IMR-90 (cell line): Measurements from ENCODE around the gene DSN1. TPM values are rescaled to one million over a fixed set of nuclear protein-coding genes. Genes with fewer than 3 reads are reported as not detected.

Experiments used
- ATAC-seq: fragments of 200-7000 bp; cut with Tn5 transposase; 2 replicates; pipeline ENCODE4 v1.9.1; 2020; ENCODE audit warnings: low read depth, mild to moderate bottlenecking, moderate library complexity
- BruUV-seq: library from RNA; stranded (reverse); fragments of 400-500 nt; replicated peaks from 2 replicates; lab custom pipeline; 2021; lab: Mats Ljungman, UMichigan
- CTCF ChIA-PET: fragments of 300-600 bp; formaldehyde crosslinking; extraction: SDS; loops from one replicate; lab custom pipeline; 2021; ENCODE audit warnings: antibody characterized with exemption; lab: Yijun Ruan, JAX
- POLR2A ChIA-PET: fragments of 300-600 bp; sonication (Branson Sonifier 250); formaldehyde crosslinking; loops from one replicate; lab custom pipeline; 2022; ENCODE audit warnings: antibody characterized with exemption; ENCODE audit not compliant: unreplicated experiment; lab: Charles Lee
- DNase-seq: peaks from one replicate; pipeline ENCODE4 v3.0.0; 2013
- H2AFZ ChIP-seq: replicated peaks from 2 replicates; pipeline ENCODE3; 2013; ENCODE audit warnings: low read length, mild to moderate bottlenecking; ENCODE audit not compliant: poor library complexity
- H2AK5ac ChIP-seq: 2 replicates; pipeline ENCODE4 v1.6.1; 2013; ENCODE audit warnings: low read depth, low read length, inconsistent platforms
- H2AK9ac ChIP-seq: replicated peaks from 2 replicates; pipeline ENCODE3; 2013; ENCODE audit warnings: mild to moderate bottlenecking, low read depth, low read length, moderate library complexity; ENCODE audit not compliant: poor library complexity
- H2BK120ac ChIP-seq: 2 replicates; pipeline ENCODE4 v1.6.1; 2013; ENCODE audit warnings: low read depth, low read length, inconsistent platforms
- H2BK15ac ChIP-seq: 3 replicates; pipeline ENCODE4 v1.6.1; 2013; ENCODE audit warnings: low read depth, low read length, inconsistent platforms
- H2BK20ac ChIP-seq: 2 replicates; pipeline ENCODE4 v1.6.1; 2013; ENCODE audit warnings: low read depth, mild to moderate bottlenecking, inconsistent platforms, low read length, moderate library complexity
- H2BK5ac ChIP-seq: 2 replicates; pipeline ENCODE4 v1.6.1; 2013; ENCODE audit warnings: mild to moderate bottlenecking, low read depth, low read length, inconsistent platforms; ENCODE audit not compliant: poor library complexity, severe bottlenecking
- H3K14ac ChIP-seq: replicated peaks from 2 replicates; pipeline ENCODE4 v1.6.1; 2013; ENCODE audit warnings: low read depth, low read length, inconsistent platforms
- H3K18ac ChIP-seq: 2 replicates; pipeline ENCODE4 v1.6.1; 2013; ENCODE audit warnings: low read depth, low read length, control low read depth
- H3K23ac ChIP-seq: 2 replicates; pipeline ENCODE4 v1.6.1; 2013; ENCODE audit warnings: low read depth, low read length, inconsistent platforms
- H3K27ac ChIP-seq: 2 replicates; pipeline ENCODE4 v1.5.1; 2013; ENCODE audit warnings: mild to moderate bottlenecking, control low read depth, low read length; ENCODE audit not compliant: insufficient read depth
- H3K27me3 ChIP-seq: 2 replicates; pipeline ENCODE4 v1.6.1; 2013; ENCODE audit warnings: low read length; ENCODE audit not compliant: control insufficient read depth, insufficient read depth
- H3K36me3 ChIP-seq: 2 replicates; pipeline ENCODE4 v1.6.1; 2013; ENCODE audit warnings: low read length, mixed read lengths; ENCODE audit not compliant: control insufficient read depth, insufficient read depth
- H3K4ac ChIP-seq: 2 replicates; pipeline ENCODE4 v1.6.1; 2013; ENCODE audit warnings: low read depth, low read length, inconsistent platforms
- H3K4me1 ChIP-seq: 2 replicates; pipeline ENCODE4 v1.6.1; 2013; ENCODE audit warnings: low read length, mixed read lengths; ENCODE audit not compliant: control insufficient read depth, insufficient read depth
- H3K4me2 ChIP-seq: 2 replicates; pipeline ENCODE4 v1.6.1; 2013; ENCODE audit warnings: low read depth, mild to moderate bottlenecking, control low read depth, low read length, moderate library complexity
- H3K4me3 ChIP-seq: 2 replicates; pipeline ENCODE4 v1.5.1; 2013; ENCODE audit warnings: low read depth, mild to moderate bottlenecking, control low read depth, low read length, moderate library complexity; ENCODE audit not compliant: insufficient read depth
- H3K56ac ChIP-seq: 2 replicates; pipeline ENCODE4 v1.6.1; 2013; ENCODE audit warnings: low read length, inconsistent platforms; ENCODE audit not compliant: insufficient read depth; ENCODE audit errors: extremely low read depth
- H3K79me1 ChIP-seq, 2 experiments: 2 replicates each; pipeline ENCODE4 v1.6.1; 2013; ENCODE audit warnings: low read length in 2 of 2, inconsistent platforms in 1 of 2, low read depth in 1 of 2
- H3K9ac ChIP-seq: 2 replicates; pipeline ENCODE4 v1.6.1; 2013; ENCODE audit warnings: low read depth, low read length, control low read depth
- H3K9me1 ChIP-seq: 2 replicates; pipeline ENCODE4 v1.6.1; 2013; ENCODE audit warnings: low read length, inconsistent platforms; ENCODE audit not compliant: insufficient read depth
- H3K9me3 ChIP-seq: 2 replicates; pipeline ENCODE4 v1.6.1; 2013; ENCODE audit warnings: low read length; ENCODE audit not compliant: control insufficient read depth, insufficient read depth
- H4K20me1 ChIP-seq: 2 replicates; pipeline ENCODE4 v1.6.1; 2013; ENCODE audit warnings: low read length, inconsistent platforms; ENCODE audit not compliant: insufficient read depth
- H4K5ac ChIP-seq: 2 replicates; pipeline ENCODE4 v1.6.1; 2013; ENCODE audit warnings: mild to moderate bottlenecking, low read depth, low read length, control low read depth
- H4K8ac ChIP-seq, 2 experiments: 2 replicates each; pipeline ENCODE4 v1.6.1; 2013; ENCODE audit warnings: low read depth in 2 of 2, low read length in 2 of 2, control low read depth in 1 of 2, inconsistent platforms in 1 of 2
- H4K91ac ChIP-seq: 2 replicates; pipeline ENCODE4 v1.6.1; 2013; ENCODE audit warnings: low read depth, low read length, inconsistent platforms; ENCODE audit not compliant: insufficient read depth
- BHLHE40 ChIP-seq: fragments of 150-350 bp; IDR thresholded peaks from 2 replicates; pipeline ENCODE4 v1.6.1; 2016; ENCODE audit warnings: mild to moderate bottlenecking, low read depth, low read length
- CEBPB ChIP-seq: IDR thresholded peaks from 2 replicates; pipeline ENCODE4 v1.6.1; 2012; ENCODE audit warnings: low read depth, low read length, improper control_type of control experiment
- CHD1 ChIP-seq: IDR thresholded peaks from 2 replicates; pipeline ENCODE4 v1.6.1; 2012; ENCODE audit warnings: low read depth, low read length, improper control_type of control experiment
- CTCF ChIP-seq: conservative IDR thresholded peaks from 2 replicates; pipeline ENCODE4 v1.5.1; 2012; ENCODE audit warnings: mild to moderate bottlenecking, low read depth, low read length, improper control_type of control experiment
- ELK1 ChIP-seq: fragments of 150-350 bp; IDR thresholded peaks from 2 replicates; pipeline ENCODE4 v1.6.1; 2016; ENCODE audit warnings: low read depth, mild to moderate bottlenecking, low read length, moderate library complexity, borderline replicate concordance
- FOS ChIP-seq: fragments of 150-350 bp; IDR thresholded peaks from 2 replicates; pipeline ENCODE4 v1.6.1; 2016; ENCODE audit warnings: low read depth, low read length
- MAFK ChIP-seq: IDR thresholded peaks from 2 replicates; pipeline ENCODE4 v1.6.1; 2012; ENCODE audit warnings: low read depth, low read length, improper control_type of control experiment
- MAZ ChIP-seq: IDR thresholded peaks from 2 replicates; pipeline ENCODE4 v1.6.1; 2012; ENCODE audit warnings: low read depth, mild to moderate bottlenecking, low read length, improper control_type of control experiment, moderate library complexity, borderline replicate concordance
- MXI1 ChIP-seq: IDR thresholded peaks from 2 replicates; pipeline ENCODE4 v1.6.1; 2012; ENCODE audit warnings: low read depth, mild to moderate bottlenecking, low read length, moderate library complexity, borderline replicate concordance
- NFE2L2 ChIP-seq: fragments of 150-350 bp; IDR thresholded peaks from 2 replicates; pipeline ENCODE4 v1.6.1; 2016; ENCODE audit warnings: low read depth, mild to moderate bottlenecking, low read length
- POLR2A ChIP-seq: IDR thresholded peaks from 2 replicates; pipeline ENCODE4 v1.6.1; 2012; ENCODE audit warnings: mild to moderate bottlenecking, low read depth, low read length
- RAD21 ChIP-seq: IDR thresholded peaks from 2 replicates; pipeline ENCODE4 v1.6.1; 2012; ENCODE audit warnings: low read length, improper control_type of control experiment
- RCOR1 ChIP-seq: IDR thresholded peaks from 2 replicates; pipeline ENCODE4 v1.6.1; 2012; ENCODE audit warnings: mild to moderate bottlenecking, low read length, improper control_type of control experiment; ENCODE audit not compliant: insufficient replicate concordance
- RFX5 ChIP-seq: IDR thresholded peaks from 2 replicates; pipeline ENCODE4 v1.8.0; 2012; ENCODE audit warnings: low read depth, mild to moderate bottlenecking, low read length, moderate library complexity
- SMC3 ChIP-seq: fragments of 150-350 bp; IDR thresholded peaks from 2 replicates; pipeline ENCODE4 v1.6.1; 2016; ENCODE audit warnings: low read depth, mild to moderate bottlenecking, antibody characterized with exemption, low read length, moderate library complexity
- USF2 ChIP-seq: fragments of 150-350 bp; IDR thresholded peaks from 2 replicates; pipeline ENCODE4 v1.6.1; 2017; ENCODE audit warnings: mild to moderate bottlenecking, antibody characterized with exemption, low read length, low read depth
- WGBS, 2 experiments: methylation state at CpG; one replicate each; pipeline versions ENCODE4 v1.1.5 to v1.1.7; 2013; ENCODE audit warnings: missing lambda C conversion rate in 2 of 2; ENCODE audit not compliant: insufficient read length in 1 of 2; ENCODE audit errors: extremely low coverage in 2 of 2; 5-methylcytosine and 5-hydroxymethylcytosine counted together
- dilution Hi-C: fragments of 300-500 bp; cut with HindIII; formaldehyde crosslinking; loops from one replicate; pipeline ENCODE4 v1.14.3; 2018; ENCODE audit warnings: low sequenced_read_pairs; ENCODE audit not compliant: unreplicated experiment
- in situ Hi-C: fragments of 300-500 bp; cut with MboI; formaldehyde crosslinking; loops from 3 replicates; pipeline ENCODE4 v1.14.3; 2019; ENCODE audit warnings: low sequenced_read_pairs, inconsistent platforms, mixed read lengths
- intact Hi-C: fragments of 100-400 bp; cut with micrococcal nuclease; formaldehyde crosslinking; loops from 2 replicates; pipeline ENCODE4 v1.10.0; 2022
- polyA plus RNA-seq, 3 experiments: library from polyadenylated mRNA; depleted of rRNA; stranded (reverse); fragments of >200 nt; gene quantifications; 2 replicates each; pipeline ENCODE4 v1.2.3, GENCODE V29; 2012; ENCODE audit warnings: low replicate concordance in 1 of 3
- total RNA-seq: library from RNA; depleted of rRNA; stranded (reverse); fragments of >200 nt; gene quantifications from 2 replicates; pipeline ENCODE4 v1.2.3, GENCODE V29; 2012

Gene DSN1
- total and polyA plus RNA-seq, 2 of the 4 experiments (the other 2 are of a cell fraction): 10.5 to 16.3 TPM

- Histone ChIP-seq H3K27ac (no peak overlapping the region), H3K9ac (no peak overlapping the region), H3K4me3 (no peak overlapping the region), H2BK20ac (no peak overlapping the region), H4K5ac (no peak overlapping the region), H3K36me3 (peaks cover 6% of the 10 kb centered on the region), H3K4me2 (no peak overlapping the region), H3K9me3 (no peaks in the 10 kb centered on the region), H3K9me1 (no peaks in the 10 kb centered on the region), H4K91ac (no peak overlapping the region), H2BK15ac (no peak overlapping the region), H4K20me1 (no peaks in the 10 kb centered on the region), H3K79me1 (no peaks in the 10 kb centered on the region; a peak in 2 of 4 replicates), H2BK120ac (no peak overlapping the region), H3K56ac (no peak overlapping the region), H2AK9ac (no peak overlapping the region), H3K27me3 (no peaks in the 10 kb centered on the region), H3K4ac (no peak overlapping the region), H3K23ac (no peak overlapping the region), H4K8ac (no peak overlapping the region), H3K18ac (no peak overlapping the region), H2BK5ac (no peak overlapping the region), H3K14ac (no peak overlapping the region), H2AFZ (no peak overlapping the region), H2AK5ac (no peak overlapping the region), H3K4me1 (no peaks in the 10 kb centered on the region)
- ChIA-PET POLR2A (no interaction called here), CTCF (no interaction called here)
- intact Hi-C loops (no loop called here), in situ Hi-C loops (loop anchor here (25.0 kb wide), 1 partner anchor 103 kb away; no protein-coding TSS in a partner anchor), dilution Hi-C loops (no loop called here)
- TF ChIP-seq POLR2A: no peak
- TF ChIP-seq ELK1: no peak
- TF ChIP-seq RCOR1: no peak
- TF ChIP-seq CTCF: no peak
- TF ChIP-seq CEBPB: no peak
- TF ChIP-seq CHD1: no peak
- no peak for TF ChIP-seq NFE2L2
- TF ChIP-seq BHLHE40: no peak
- no peak for TF ChIP-seq MAZ
- no peak for TF ChIP-seq RAD21
- no peak for TF ChIP-seq USF2
- no peak for TF ChIP-seq SMC3
- TF ChIP-seq MXI1: no peak
- TF ChIP-seq FOS: no peak
- TF ChIP-seq RFX5: no peak
- no peak for TF ChIP-seq MAFK
- DNase-seq: no peak
- no TSS peak for BruUV-seq
- no peak for ATAC-seq
- WGBS, 2 experiments: no CpG with 5 or more reads among the region's 5 CpGs
Measured at GRCh38 chr20:36709126-36709525, 64.4 kb downstream of the DSN1 start.
